PC-9 (cell line): ENCODE results near the gene ISG15. TPM values are rescaled to one million over a fixed set of nuclear protein-coding genes. Genes with fewer than 3 reads are reported as not detected.

ENCODE experiments used
- total RNA-seq: library from RNA; stranded (reverse); gene quantifications from 2 replicates; pipeline ENCODE4 v1.2.3, GENCODE V29; 2021

Gene ISG15
- total RNA-seq, 1 experiment from 2014 or later = 20.9 TPM

Other genes with a start within 250 kb of the ISG15 start
- 0.59 and 2.2 TPM in 2 replicates for gene SAMD11, start 89.6 kb upstream of the ISG15 start, total RNA-seq
- gene NOC2L, start 54.2 kb upstream of the ISG15 start, total RNA-seq = 86.4 and 100 TPM in 2 replicates
- 16.8 and 22.7 TPM in 2 replicates for gene KLHL17, start 52.9 kb upstream of the ISG15 start, total RNA-seq
- gene PLEKHN1, start 47.0 kb upstream of the ISG15 start, total RNA-seq = 9.1 and 11.9 TPM in 2 replicates
- gene PERM1, start 31.4 kb upstream of the ISG15 start, total RNA-seq = 0.60 and 0.81 TPM in 2 replicates
- 19.2 and 41.8 TPM in 2 replicates for gene HES4, start 13.4 kb upstream of the ISG15 start, total RNA-seq
- 278 and 381 TPM in 2 replicates for gene AGRN, start 6.6 kb downstream of the ISG15 start, total RNA-seq
- 3.2 and 3.6 TPM in 2 replicates for gene RNF223, start 60.8 kb downstream of the ISG15 start, total RNA-seq
- 26.6 and 31.1 TPM in 2 replicates for gene C1orf159, start 102.6 kb downstream of the ISG15 start, total RNA-seq
- 4.0 and 5.8 TPM in 2 replicates for gene TTLL10, start 160.4 kb downstream of the ISG15 start, total RNA-seq
- 6.9 and 14.1 TPM in 2 replicates for gene TNFRSF18, start 193.1 kb downstream of the ISG15 start, total RNA-seq
- 0.20 and 0.38 TPM in 2 replicates for gene TNFRSF4, start 200.7 kb downstream of the ISG15 start, total RNA-seq
- 133 and 139 TPM in 2 replicates for gene SDF4, start 218.5 kb downstream of the ISG15 start, total RNA-seq
- 16.2 and 20.8 TPM in 2 replicates for gene B3GALT6, start 218.7 kb downstream of the ISG15 start, total RNA-seq
- 5.2 and 11.8 TPM in 2 replicates for gene C1QTNF12, start 233.2 kb downstream of the ISG15 start, total RNA-seq